HEK293 (cell line): ENCODE data around the gene SOCS1.

Source experiments
- CTCF ChIA-PET: fragments of 350-600 bp; formaldehyde crosslinking; extraction: SDS; loops from one replicate; lab custom pipeline; 2021; ENCODE audit warnings: antibody characterized with exemption; lab: Yijun Ruan, JAX
- POLR2A ChIA-PET: fragments of 300-600 bp; formaldehyde crosslinking; extraction: SDS; loops from one replicate; lab custom pipeline; 2020; ENCODE audit warnings: antibody characterized with exemption, inconsistent platforms; lab: Yijun Ruan, JAX
- H3K27ac ChIP-seq: fragments of 200-500 bp; sonication (Bioruptor generic); 2 replicates; pipeline ENCODE4 v1.5.1; 2014; ENCODE audit warnings: low read depth, low read length, control low read depth, inconsistent platforms; ENCODE audit errors: extremely low read depth
- H3K36me3 ChIP-seq, 2 experiments: fragments of 200-500 bp in 1 of 2; sonication (Bioruptor generic) in 1 of 2; 1 replicate in 1 of 2; 2 replicates in 1 of 2; pipeline ENCODE4 v1.5.1; 2014 to 2017; ENCODE audit warnings: inconsistent platforms in 2 of 2, low read length in 2 of 2; ENCODE audit not compliant: control insufficient read depth in 2 of 2, insufficient read depth in 1 of 2
- H3K4me1 ChIP-seq: fragments of 200-500 bp; sonication (Bioruptor generic); 2 replicates; pipeline ENCODE4 v1.5.1; 2014; ENCODE audit warnings: mild to moderate bottlenecking, low read length, inconsistent platforms; ENCODE audit not compliant: control insufficient read depth, insufficient read depth
- H3K4me3 ChIP-seq: 2 replicates; pipeline ENCODE4 v1.5.1; 2011; ENCODE audit warnings: low read depth, mild to moderate bottlenecking, control low read depth, low read length, moderate library complexity
- H3K9me3 ChIP-seq: fragments of 200-500 bp; sonication (Bioruptor generic); 2 replicates; pipeline ENCODE4 v1.5.1; 2014; ENCODE audit warnings: low read depth, low read length, inconsistent platforms; ENCODE audit not compliant: control insufficient read depth, insufficient read depth
- FEZF1 ChIP-seq: fragments of 450-650 bp; formaldehyde crosslinking; IDR thresholded peaks from 2 replicates; pipeline ENCODE4 v1.5.1; 2016; ENCODE audit warnings: missing biosample characterization, missing genetic modification characterization
- KLF8 ChIP-seq: fragments of 450-650 bp; formaldehyde crosslinking; IDR thresholded peaks from 2 replicates; pipeline ENCODE4 v1.5.1; 2016; ENCODE audit warnings: missing biosample characterization, missing genetic modification characterization
- ZFP37 ChIP-seq: fragments of 450-650 bp; formaldehyde crosslinking; IDR thresholded peaks from 2 replicates; pipeline ENCODE4 v1.5.1; 2016; ENCODE audit warnings: missing biosample characterization, missing genetic modification characterization
- ZFP69B ChIP-seq: fragments of 450-650 bp; formaldehyde crosslinking; IDR thresholded peaks from 2 replicates; pipeline ENCODE4 v1.5.1; 2016; ENCODE audit warnings: missing biosample characterization, missing genetic modification characterization
- ZNF114 ChIP-seq: fragments of 450-650 bp; formaldehyde crosslinking; IDR thresholded peaks from 2 replicates; pipeline ENCODE4 v1.5.0; 2017; ENCODE audit warnings: missing biosample characterization, missing genetic modification characterization
- ZNF132 ChIP-seq: fragments of 450-650 bp; formaldehyde crosslinking; IDR thresholded peaks from 2 replicates; pipeline ENCODE4 v1.5.1; 2017; ENCODE audit warnings: missing biosample characterization, missing genetic modification characterization, borderline replicate concordance
- ZNF16 ChIP-seq: fragments of 450-650 bp; formaldehyde crosslinking; IDR thresholded peaks from 2 replicates; pipeline ENCODE4 v1.5.1; 2016; ENCODE audit warnings: low read depth, missing biosample characterization, missing genetic modification characterization
- ZNF175 ChIP-seq: fragments of 450-650 bp; formaldehyde crosslinking; IDR thresholded peaks from 2 replicates; pipeline ENCODE4 v1.5.1; 2016; ENCODE audit warnings: missing biosample characterization, missing genetic modification characterization
- ZNF510 ChIP-seq: fragments of 450-650 bp; formaldehyde crosslinking; IDR thresholded peaks from 2 replicates; pipeline ENCODE4 v1.5.1; 2018; ENCODE audit warnings: mild to moderate bottlenecking, missing genetic modification characterization, missing biosample characterization; ENCODE audit not compliant: insufficient replicate concordance
- ZNF530 ChIP-seq: fragments of 450-650 bp; formaldehyde crosslinking; IDR thresholded peaks from 2 replicates; pipeline ENCODE4 v1.5.1; 2016; ENCODE audit warnings: low read depth, missing biosample characterization, missing genetic modification characterization
- ZNF558 ChIP-seq: fragments of 450-650 bp; formaldehyde crosslinking; IDR thresholded peaks from 2 replicates; pipeline ENCODE4 v1.5.1; 2016; ENCODE audit warnings: missing biosample characterization, missing genetic modification characterization
- ZNF560 ChIP-seq: fragments of 450-650 bp; formaldehyde crosslinking; IDR thresholded peaks from 2 replicates; pipeline ENCODE4 v1.5.1; 2017; ENCODE audit warnings: missing biosample characterization, missing genetic modification characterization, borderline replicate concordance
- ZNF670 ChIP-seq: fragments of 450-650 bp; formaldehyde crosslinking; IDR thresholded peaks from 2 replicates; pipeline ENCODE4 v1.5.1; 2016; ENCODE audit warnings: missing biosample characterization, missing genetic modification characterization, low read depth
- ZSCAN23 ChIP-seq: fragments of 450-650 bp; formaldehyde crosslinking; IDR thresholded peaks from 2 replicates; pipeline ENCODE4 v1.5.1; 2016; ENCODE audit warnings: missing biosample characterization, missing genetic modification characterization
- ZXDB ChIP-seq: fragments of 450-650 bp; formaldehyde crosslinking; IDR thresholded peaks from 2 replicates; pipeline ENCODE4 v1.5.1; 2016; ENCODE audit warnings: missing biosample characterization, missing genetic modification characterization
- TF ChIP-seq, protein P1 (sequence below): fragments of 450-650 bp; formaldehyde crosslinking; conservative IDR thresholded peaks from 2 replicates; pipeline ENCODE4 v1.5.1; 2016; ENCODE audit warnings: low read depth, missing biosample characterization, missing genetic modification characterization
- TF ChIP-seq, protein P2 (sequence below): fragments of 450-650 bp; formaldehyde crosslinking; IDR thresholded peaks from 2 replicates; pipeline ENCODE4 v1.5.1; 2017; ENCODE audit warnings: missing biosample characterization, mild to moderate bottlenecking, missing genetic modification characterization, moderate library complexity
- TF ChIP-seq, protein P3 (sequence below): fragments of 450-650 bp; formaldehyde crosslinking; IDR thresholded peaks from 2 replicates; pipeline ENCODE4 v1.5.1; 2016; ENCODE audit warnings: missing biosample characterization, missing genetic modification characterization, low read depth

Gene SOCS1

DNA sequence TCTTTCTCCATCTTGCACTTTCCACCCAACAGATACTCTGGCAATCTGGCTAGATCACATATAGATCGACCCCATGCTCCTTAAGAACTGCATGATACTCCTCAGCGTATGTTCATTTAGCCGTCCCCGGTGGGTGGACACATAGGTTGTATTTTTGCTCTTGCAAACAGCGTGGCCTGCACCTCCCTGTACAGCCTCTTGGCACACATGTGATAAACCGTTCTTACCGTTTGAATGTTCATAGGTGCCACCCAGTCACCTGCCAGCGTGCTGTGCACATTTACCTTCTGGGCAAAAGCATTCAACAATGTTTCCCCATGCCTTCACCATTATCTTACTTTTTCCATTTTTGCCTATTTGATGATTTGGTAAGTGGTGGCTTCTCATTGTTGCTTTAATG is 6.9 kb upstream of the SOCS1 start:
- no peaks in the 10 kb centered on the region for H3K4me1 ChIP-seq
- TF ChIP-seq ZNF558 (no peak), ZNF132 (tag by site-specific recombination) (no peak), ZNF560 (no peak), KLF8 (tag by site-specific recombination) (no peak), ZFP37 (tag by site-specific recombination) (no peak), ZXDB (tag by site-specific recombination) (no peak), ZNF530 (tag by site-specific recombination) (no peak), ZNF670 (tag by site-specific recombination) (no peak), ZNF175 (no peak), ZNF510 (tag by site-specific recombination) (no peak), ZNF16 (no peak), ZSCAN23 (tag by site-specific recombination) (no peak), ZNF114 (tag by site-specific recombination) (no peak)
- TF ChIP-seq, protein P1, sequence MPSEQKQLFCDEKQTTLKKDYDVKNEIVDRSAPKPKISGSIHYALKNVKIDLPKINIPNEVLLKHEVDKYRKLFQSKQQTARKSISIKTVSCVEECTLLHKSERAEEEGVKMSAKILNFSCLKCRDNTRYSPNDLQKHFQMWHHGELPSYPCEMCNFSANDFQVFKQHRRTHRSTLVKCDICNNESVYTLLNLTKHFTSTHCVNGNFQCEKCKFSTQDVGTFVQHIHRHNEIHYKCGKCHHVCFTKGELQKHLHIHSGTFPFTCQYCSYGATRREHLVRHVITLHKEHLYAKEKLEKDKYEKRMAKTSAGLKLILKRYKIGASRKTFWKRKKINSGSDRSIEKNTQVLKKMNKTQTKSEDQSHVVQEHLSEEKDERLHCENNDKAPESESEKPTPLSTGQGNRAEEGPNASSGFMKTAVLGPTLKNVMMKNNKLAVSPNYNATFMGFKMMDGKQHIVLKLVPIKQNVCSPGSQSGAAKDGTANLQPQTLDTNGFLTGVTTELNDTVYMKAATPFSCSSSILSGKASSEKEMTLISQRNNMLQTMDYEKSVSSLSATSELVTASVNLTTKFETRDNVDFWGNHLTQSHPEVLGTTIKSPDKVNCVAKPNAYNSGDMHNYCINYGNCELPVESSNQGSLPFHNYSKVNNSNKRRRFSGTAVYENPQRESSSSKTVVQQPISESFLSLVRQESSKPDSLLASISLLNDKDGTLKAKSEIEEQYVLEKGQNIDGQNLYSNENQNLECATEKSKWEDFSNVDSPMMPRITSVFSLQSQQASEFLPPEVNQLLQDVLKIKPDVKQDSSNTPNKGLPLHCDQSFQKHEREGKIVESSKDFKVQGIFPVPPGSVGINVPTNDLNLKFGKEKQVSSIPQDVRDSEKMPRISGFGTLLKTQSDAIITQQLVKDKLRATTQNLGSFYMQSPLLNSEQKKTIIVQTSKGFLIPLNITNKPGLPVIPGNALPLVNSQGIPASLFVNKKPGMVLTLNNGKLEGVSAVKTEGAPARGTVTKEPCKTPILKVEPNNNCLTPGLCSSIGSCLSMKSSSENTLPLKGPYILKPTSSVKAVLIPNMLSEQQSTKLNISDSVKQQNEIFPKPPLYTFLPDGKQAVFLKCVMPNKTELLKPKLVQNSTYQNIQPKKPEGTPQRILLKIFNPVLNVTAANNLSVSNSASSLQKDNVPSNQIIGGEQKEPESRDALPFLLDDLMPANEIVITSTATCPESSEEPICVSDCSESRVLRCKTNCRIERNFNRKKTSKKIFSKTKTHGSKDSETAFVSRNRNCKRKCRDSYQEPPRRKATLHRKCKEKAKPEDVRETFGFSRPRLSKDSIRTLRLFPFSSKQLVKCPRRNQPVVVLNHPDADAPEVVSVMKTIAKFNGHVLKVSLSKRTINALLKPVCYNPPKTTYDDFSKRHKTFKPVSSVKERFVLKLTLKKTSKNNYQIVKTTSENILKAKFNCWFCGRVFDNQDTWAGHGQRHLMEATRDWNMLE (tag by site-specific recombination), result no peak
- TF ChIP-seq, protein P2, sequence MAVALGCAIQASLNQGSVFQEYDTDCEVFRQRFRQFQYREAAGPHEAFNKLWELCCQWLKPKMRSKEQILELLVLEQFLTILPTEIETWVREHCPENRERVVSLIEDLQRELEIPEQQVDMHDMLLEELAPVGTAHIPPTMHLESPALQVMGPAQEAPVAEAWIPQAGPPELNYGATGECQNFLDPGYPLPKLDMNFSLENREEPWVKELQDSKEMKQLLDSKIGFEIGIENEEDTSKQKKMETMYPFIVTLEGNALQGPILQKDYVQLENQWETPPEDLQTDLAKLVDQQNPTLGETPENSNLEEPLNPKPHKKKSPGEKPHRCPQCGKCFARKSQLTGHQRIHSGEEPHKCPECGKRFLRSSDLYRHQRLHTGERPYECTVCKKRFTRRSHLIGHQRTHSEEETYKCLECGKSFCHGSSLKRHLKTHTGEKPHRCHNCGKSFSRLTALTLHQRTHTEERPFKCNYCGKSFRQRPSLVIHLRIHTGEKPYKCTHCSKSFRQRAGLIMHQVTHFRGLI (tag by site-specific recombination), result no peak
- TF ChIP-seq, protein P3, sequence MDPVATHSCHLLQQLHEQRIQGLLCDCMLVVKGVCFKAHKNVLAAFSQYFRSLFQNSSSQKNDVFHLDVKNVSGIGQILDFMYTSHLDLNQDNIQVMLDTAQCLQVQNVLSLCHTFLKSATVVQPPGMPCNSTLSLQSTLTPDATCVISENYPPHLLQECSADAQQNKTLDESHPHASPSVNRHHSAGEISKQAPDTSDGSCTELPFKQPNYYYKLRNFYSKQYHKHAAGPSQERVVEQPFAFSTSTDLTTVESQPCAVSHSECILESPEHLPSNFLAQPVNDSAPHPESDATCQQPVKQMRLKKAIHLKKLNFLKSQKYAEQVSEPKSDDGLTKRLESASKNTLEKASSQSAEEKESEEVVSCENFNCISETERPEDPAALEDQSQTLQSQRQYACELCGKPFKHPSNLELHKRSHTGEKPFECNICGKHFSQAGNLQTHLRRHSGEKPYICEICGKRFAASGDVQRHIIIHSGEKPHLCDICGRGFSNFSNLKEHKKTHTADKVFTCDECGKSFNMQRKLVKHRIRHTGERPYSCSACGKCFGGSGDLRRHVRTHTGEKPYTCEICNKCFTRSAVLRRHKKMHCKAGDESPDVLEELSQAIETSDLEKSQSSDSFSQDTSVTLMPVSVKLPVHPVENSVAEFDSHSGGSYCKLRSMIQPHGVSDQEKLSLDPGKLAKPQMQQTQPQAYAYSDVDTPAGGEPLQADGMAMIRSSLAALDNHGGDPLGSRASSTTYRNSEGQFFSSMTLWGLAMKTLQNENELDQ (tag by site-specific recombination), result no peak
- no peak overlapping the region for H3K4me3 ChIP-seq
- H3K27ac ChIP-seq, result no peak overlapping the region
- CTCF ChIA-PET, result no interaction called here
- no peaks in the 10 kb centered on the region for H3K9me3 ChIP-seq
- POLR2A ChIA-PET, result no interaction called here
- no peaks in the 10 kb centered on the region for H3K36me3 ChIP-seq

DNA sequence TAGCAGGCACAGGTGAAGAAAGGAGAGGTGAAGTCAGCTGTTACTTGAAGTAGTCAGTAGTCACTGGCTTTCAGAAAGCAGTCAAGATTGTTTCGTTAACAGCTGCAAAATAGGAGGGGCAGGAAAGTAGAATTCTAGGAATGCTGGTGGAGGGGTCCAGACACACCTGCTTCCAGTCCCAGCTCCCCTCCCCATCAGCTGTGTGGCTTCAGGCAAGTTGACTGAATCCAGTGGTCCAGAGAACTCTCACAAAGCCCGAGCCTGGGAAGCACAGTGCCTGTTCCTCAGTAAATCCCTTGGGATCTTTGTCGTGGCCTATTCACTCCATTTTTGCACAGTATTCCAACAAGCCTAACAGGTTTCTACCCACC is 4.6 kb upstream of the SOCS1 start:
- Histone ChIP-seq H3K4me1 (peaks cover 5% of the 10 kb centered on the region; the same call in 1 of the 2 replicates), H3K4me3 (no peak overlapping the region), H3K9me3 (no peaks in the 10 kb centered on the region), H3K36me3 (no peaks in the 10 kb centered on the region), H3K27ac (no peak overlapping the region)
- no peak for TF ChIP-seq ZFP69B
- TF ChIP-seq FEZF1 (tag by site-specific recombination), result no peak
- CTCF ChIA-PET, result interaction anchor here (0.7 to 1.0 kb wide), 3 partner anchors 23 to 289 kb away, joined by 3 to 4 read pairs (median 3); no protein-coding TSS in a partner anchor
- POLR2A ChIA-PET, result interaction anchor here (0.6 to 1.1 kb wide), 2 partner anchors 31 to 85 kb away, joined by 3 to 7 read pairs; no protein-coding TSS in a partner anchor
